ENCODE results near the gene QSOX1.

GRCh38 chr1:180156201-180156600, 1.5 kb downstream of the QSOX1 start:
- TF ChIP-seq TAF1 (IDR thresholded peaks at IDR 0.05; ENCODE audit: low read depth, low read length) (no peak), POLR2A (IDR thresholded peaks at IDR 0.05; ENCODE audit: low read depth, low read length) (no peak), POLR2AphosphoS5 (IDR thresholded peaks at IDR 0.05; ENCODE audit: low read depth, low read length) (no peak), SPI1 (IDR thresholded peaks at IDR 0.05; ENCODE audit: low read depth, low read length) (peak; percentile 95), PAX5 (IDR thresholded peaks at IDR 0.05; ENCODE audit: insufficient read depth, low read length, severe bottlenecking) (no peak)
